ENCODE measurements around the gene KLHL17. TPM values are rescaled to one million over a fixed set of nuclear protein-coding genes. Genes with fewer than 3 reads are reported as not detected.

KLHL17 gene
- total and polyA plus RNA-seq, 4 donors: 0.98 to 5.4 (median 2.1) TPM

GRCh38 chr1:930633-931138 is 29.7 kb upstream of the KLHL17 start:
- Histone ChIP-seq H3K4me3 (ENCODE audit: low read depth in 1 of 3, low read length in 3 of 3) (no peak overlapping the region), H3K4me1 (ENCODE audit: control insufficient read depth in 4 of 4, insufficient read depth in 4 of 4, low read length in 3 of 4) (peaks cover 0 to 26% (median 8%) of the 10 kb centered on the region in 4 donors), H3K9ac (ENCODE audit: low read depth in 1 of 2, low read length in 2 of 2) (no peak overlapping the region), H3K9me3 (ENCODE audit: control insufficient read depth in 4 of 4, low read length in 3 of 4) (no peaks in the 10 kb centered on the region), H3K27ac (ENCODE audit: low read depth in 1 of 2, low read length in 2 of 2) (no peak overlapping the region), H3K36me3 (ENCODE audit: control insufficient read depth in 4 of 4, insufficient read depth in 3 of 4, low read depth in 1 of 4, low read length in 3 of 4) (no peaks in the 10 kb centered on the region), H3K27me3 (ENCODE audit: control insufficient read depth in 4 of 4, insufficient read depth in 4 of 4, low read length in 3 of 4) (peaks cover 0 to 7% (median 2%) of the 10 kb centered on the region in 4 donors)
- 51% methylated on average over 18 of the region's 18 CpGs for WGBS
- DNase-seq (ENCODE audit: low spot score): no peak
- TF ChIP-seq HNF4A (conservative IDR thresholded peaks at IDR 0.05) (no peak), RXRA (IDR thresholded peaks at IDR 0.05) (peak; percentile 51 to 65)

DNA sequence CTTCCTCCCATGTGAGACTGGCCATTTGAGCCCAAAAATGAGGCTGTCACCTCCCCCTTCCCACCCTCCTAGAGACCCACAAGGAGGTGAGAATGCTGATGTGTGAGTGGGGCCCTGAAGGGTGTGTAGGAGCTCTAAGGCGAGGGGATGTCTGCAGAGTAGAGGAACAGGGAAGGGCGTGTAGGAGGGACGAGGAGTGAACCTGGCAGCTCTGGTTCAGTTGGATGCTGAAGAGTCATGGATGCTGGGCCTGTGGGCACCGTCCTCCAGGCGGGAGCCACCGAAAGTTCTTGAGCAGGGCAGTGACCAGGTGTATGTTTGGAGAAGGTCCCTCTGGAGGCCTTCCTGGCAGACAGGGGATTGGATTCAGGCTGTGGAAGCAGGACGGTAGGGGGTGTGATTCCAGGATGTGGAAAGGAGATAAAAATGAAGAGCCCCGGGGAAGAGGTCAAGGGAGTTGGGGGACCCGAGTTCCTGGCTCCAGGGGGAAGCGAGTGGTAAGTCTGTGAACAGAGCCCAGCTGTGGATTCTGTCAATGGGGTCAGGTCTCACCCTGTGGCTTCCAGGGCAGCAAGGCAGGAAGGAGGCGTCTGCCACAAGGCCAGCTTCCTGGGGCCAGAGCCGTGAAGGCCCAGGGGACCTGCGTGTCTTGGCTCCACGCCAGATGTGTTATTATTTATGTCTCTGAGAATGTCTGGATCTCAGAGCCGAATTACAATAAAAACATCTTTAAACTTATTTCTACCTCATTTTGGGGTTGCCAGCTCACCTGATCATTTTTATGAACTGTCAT is 28.8 kb upstream of the KLHL17 start:
- Histone ChIP-seq H3K27me3 (ENCODE audit: control insufficient read depth in 4 of 4, insufficient read depth in 4 of 4, low read length in 3 of 4) (peaks cover 0 to 4% (median 0%) of the 10 kb centered on the region in 4 donors), H3K9ac (ENCODE audit: low read depth in 1 of 2, low read length in 2 of 2) (no peak overlapping the region), H3K36me3 (ENCODE audit: control insufficient read depth in 4 of 4, insufficient read depth in 3 of 4, low read depth in 1 of 4, low read length in 3 of 4) (no peaks in the 10 kb centered on the region), H3K4me1 (ENCODE audit: control insufficient read depth in 4 of 4, insufficient read depth in 4 of 4, low read length in 3 of 4) (peaks cover 0 to 23% (median 8%) of the 10 kb centered on the region in 4 donors), H3K27ac (ENCODE audit: low read depth in 1 of 2, low read length in 2 of 2) (no peak overlapping the region), H3K9me3 (ENCODE audit: control insufficient read depth in 4 of 4, low read length in 3 of 4) (no peaks in the 10 kb centered on the region), H3K4me3 (ENCODE audit: low read depth in 1 of 3, low read length in 3 of 3) (no peak overlapping the region)
- WGBS: 56% methylated on average over 15 of the region's 15 CpGs
- TF ChIP-seq ATF3 (IDR thresholded peaks at IDR 0.05) (no peak), HNF4G (IDR thresholded peaks at IDR 0.05) (no peak), SP1 (IDR thresholded peaks at IDR 0.05) (no peak), CTCF (IDR thresholded peaks at IDR 0.05; ENCODE audit: low read depth, low read length, missing input control) (no peak), EGR1 (IDR thresholded peaks at IDR 0.05; ENCODE audit: low read depth in 2 of 2) (no peak), JUND (IDR thresholded peaks at IDR 0.05) (no peak), FOXA2 (IDR thresholded peaks at IDR 0.05) (no peak), YY1 (IDR thresholded peaks at IDR 0.05) (no peak), HNF4A (conservative IDR thresholded peaks at IDR 0.05) (no peak), NR2F2 (IDR thresholded peaks at IDR 0.05) (no peak), FOXA1 (IDR thresholded peaks at IDR 0.05) (no peak), GABPA (IDR thresholded peaks at IDR 0.05 in 1 of 2, conservative IDR thresholded peaks at IDR 0.05 in 1 of 2) (no peak)
- TF ChIP-seq, protein P1, sequence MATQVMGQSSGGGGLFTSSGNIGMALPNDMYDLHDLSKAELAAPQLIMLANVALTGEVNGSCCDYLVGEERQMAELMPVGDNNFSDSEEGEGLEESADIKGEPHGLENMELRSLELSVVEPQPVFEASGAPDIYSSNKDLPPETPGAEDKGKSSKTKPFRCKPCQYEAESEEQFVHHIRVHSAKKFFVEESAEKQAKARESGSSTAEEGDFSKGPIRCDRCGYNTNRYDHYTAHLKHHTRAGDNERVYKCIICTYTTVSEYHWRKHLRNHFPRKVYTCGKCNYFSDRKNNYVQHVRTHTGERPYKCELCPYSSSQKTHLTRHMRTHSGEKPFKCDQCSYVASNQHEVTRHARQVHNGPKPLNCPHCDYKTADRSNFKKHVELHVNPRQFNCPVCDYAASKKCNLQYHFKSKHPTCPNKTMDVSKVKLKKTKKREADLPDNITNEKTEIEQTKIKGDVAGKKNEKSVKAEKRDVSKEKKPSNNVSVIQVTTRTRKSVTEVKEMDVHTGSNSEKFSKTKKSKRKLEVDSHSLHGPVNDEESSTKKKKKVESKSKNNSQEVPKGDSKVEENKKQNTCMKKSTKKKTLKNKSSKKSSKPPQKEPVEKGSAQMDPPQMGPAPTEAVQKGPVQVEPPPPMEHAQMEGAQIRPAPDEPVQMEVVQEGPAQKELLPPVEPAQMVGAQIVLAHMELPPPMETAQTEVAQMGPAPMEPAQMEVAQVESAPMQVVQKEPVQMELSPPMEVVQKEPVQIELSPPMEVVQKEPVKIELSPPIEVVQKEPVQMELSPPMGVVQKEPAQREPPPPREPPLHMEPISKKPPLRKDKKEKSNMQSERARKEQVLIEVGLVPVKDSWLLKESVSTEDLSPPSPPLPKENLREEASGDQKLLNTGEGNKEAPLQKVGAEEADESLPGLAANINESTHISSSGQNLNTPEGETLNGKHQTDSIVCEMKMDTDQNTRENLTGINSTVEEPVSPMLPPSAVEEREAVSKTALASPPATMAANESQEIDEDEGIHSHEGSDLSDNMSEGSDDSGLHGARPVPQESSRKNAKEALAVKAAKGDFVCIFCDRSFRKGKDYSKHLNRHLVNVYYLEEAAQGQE (IDR thresholded peaks at IDR 0.05): no peak
- TF ChIP-seq, protein P2, sequence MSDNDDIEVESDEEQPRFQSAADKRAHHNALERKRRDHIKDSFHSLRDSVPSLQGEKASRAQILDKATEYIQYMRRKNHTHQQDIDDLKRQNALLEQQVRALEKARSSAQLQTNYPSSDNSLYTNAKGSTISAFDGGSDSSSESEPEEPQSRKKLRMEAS (IDR thresholded peaks at IDR 0.05): no peak
- no peak for DNase-seq (ENCODE audit: low spot score)
